PC-3 (cell line): ENCODE measurements around the gene TAC1. TPM values are rescaled to one million over a fixed set of nuclear protein-coding genes. Genes with fewer than 3 reads are reported as not detected.

ENCODE experiments used
- ATAC-seq: fragments of 200-7000 bp; cut with Tn5 transposase; 2 replicates; pipeline ENCODE4 v1.9.1; 2020; ENCODE audit warnings: mild to moderate bottlenecking, moderate library complexity
- BruUV-seq: library from RNA; stranded (reverse); fragments of 400-500 nt; replicated peaks from 2 replicates; lab custom pipeline; 2021; lab: Mats Ljungman, UMichigan
- CTCF ChIA-PET: fragments of 300-600 bp; sonication (Branson Sonifier 250); formaldehyde crosslinking; loops from one replicate; lab custom pipeline; 2022; ENCODE audit warnings: antibody characterized with exemption; lab: Charles Lee
- POLR2A ChIA-PET: fragments of 300-600 bp; sonication (Branson Sonifier 250); formaldehyde crosslinking; loops from one replicate; lab custom pipeline; 2022; ENCODE audit warnings: antibody characterized with exemption; ENCODE audit not compliant: unreplicated experiment; lab: Charles Lee
- DNase-seq: peaks from one replicate; pipeline ENCODE4 v3.0.0-alpha.2; 2015
- H2AFZ ChIP-seq: fragments of 300-600 bp; sonication (generic); 2 replicates; pipeline ENCODE4 v1.6.0; 2016; ENCODE audit warnings: antibody characterized with exemption, low read length
- H3F3A ChIP-seq: fragments of 300-600 bp; sonication (generic); one replicate; pipeline ENCODE4 v1.6.0; 2017; ENCODE audit warnings: antibody characterized with exemption, low read length, control low read depth, mild to moderate bottlenecking; ENCODE audit not compliant: unreplicated experiment
- H3K27ac ChIP-seq: fragments of 300-600 bp; sonication (generic); 2 replicates; pipeline ENCODE4 v1.5.1; 2016; ENCODE audit warnings: mild to moderate bottlenecking, low read length
- H3K27me3 ChIP-seq: fragments of 300-600 bp; sonication (generic); 2 replicates; pipeline ENCODE4 v1.6.1; 2016; ENCODE audit warnings: low read length, mixed read lengths
- H3K36me3 ChIP-seq: fragments of 300-600 bp; sonication (generic); 2 replicates; pipeline ENCODE4 v1.6.1; 2016; ENCODE audit warnings: low read depth, mixed run types, low read length, mixed read lengths
- H3K4me1 ChIP-seq: fragments of 300-600 bp; sonication (generic); 2 replicates; pipeline ENCODE4 v1.5.1; 2016; ENCODE audit warnings: low read length; ENCODE audit not compliant: insufficient read depth
- H3K4me2 ChIP-seq: fragments of 300-600 bp; sonication (generic); 2 replicates; pipeline ENCODE4 v1.6.0; 2016; ENCODE audit warnings: low read length
- H3K4me3 ChIP-seq: fragments of 300-600 bp; sonication (generic); 2 replicates; pipeline ENCODE4 v1.5.1; 2016; ENCODE audit warnings: mild to moderate bottlenecking, low read length, mixed read lengths
- H3K79me2 ChIP-seq: fragments of 300-600 bp; sonication (generic); 2 replicates; pipeline ENCODE4 v1.6.1; 2017; ENCODE audit warnings: low read length, mixed read lengths
- H3K9ac ChIP-seq: fragments of 300-600 bp; sonication (generic); 2 replicates; pipeline ENCODE4 v1.6.0; 2016; ENCODE audit warnings: mild to moderate bottlenecking, low read length
- H3K9me2 ChIP-seq: fragments of 300-600 bp; sonication (generic); replicated peaks from 2 replicates; pipeline ENCODE4 v1.6.1; 2016; ENCODE audit warnings: mixed run types, low read length, mixed read lengths
- H3K9me3 ChIP-seq: fragments of 300-600 bp; sonication (generic); 2 replicates; pipeline ENCODE4 v1.6.1; 2016; ENCODE audit warnings: low read length, mixed read lengths
- H4K20me1 ChIP-seq: fragments of 300-600 bp; sonication (generic); 2 replicates; pipeline ENCODE4 v1.6.1; 2016; ENCODE audit warnings: low read length, mixed read lengths
- EZH2 ChIP-seq: fragments of 300-600 bp; sonication (generic); IDR thresholded peaks from one replicate; pipeline ENCODE4 v1.6.1; 2017; ENCODE audit warnings: antibody characterized with exemption, mild to moderate bottlenecking, low read length; ENCODE audit not compliant: unreplicated experiment
- EZH2phosphoT487 ChIP-seq: fragments of 300-600 bp; sonication (generic); IDR thresholded peaks from 2 replicates; pipeline ENCODE4 v1.6.1; 2018; ENCODE audit warnings: mild to moderate bottlenecking, antibody characterized with exemption, low read length, borderline replicate concordance
- intact Hi-C: fragments of 100-400 bp; cut with micrococcal nuclease; formaldehyde crosslinking; loops from 2 replicates; pipeline ENCODE4 v1.9.0; 2023
- total RNA-seq: library from RNA; depleted of rRNA; stranded (reverse); fragments of >200 nt; gene quantifications from 2 replicates; pipeline ENCODE4 v1.2.3, GENCODE V29; 2014
- TF ChIP-seq, protein P1 (sequence below): fragments of 300-600 bp; sonication (generic); conservative IDR thresholded peaks from 2 replicates; pipeline ENCODE4 v1.5.1; 2017; ENCODE audit warnings: antibody characterized with exemption, low read depth, mild to moderate bottlenecking, low read length

Gene TAC1
- total RNA-seq, 1 experiment from 2014 or later: not detected

DNA sequence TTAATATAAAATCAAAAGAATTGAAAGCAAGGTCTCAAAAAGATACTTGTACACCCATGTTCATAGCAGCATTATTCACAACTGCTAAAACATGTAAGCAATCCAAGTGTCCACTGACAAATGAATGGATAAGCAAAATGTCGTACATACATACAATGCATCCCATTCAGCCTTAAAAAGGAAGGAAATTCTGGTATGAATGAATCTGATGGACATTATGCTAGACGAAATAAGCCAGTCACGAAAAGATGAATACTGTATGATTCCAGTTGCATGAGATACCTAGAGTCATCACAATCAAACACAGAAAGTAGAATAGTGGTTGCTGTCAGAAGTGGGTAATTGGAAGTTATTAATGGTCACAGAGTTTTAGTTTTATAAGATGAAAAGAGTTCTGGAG lies 9.5 kb upstream of the TAC1 start:
- Histone ChIP-seq H3K79me2 (no peaks in the 10 kb centered on the region), H3K4me3 (no peak overlapping the region), H3K27me3 (peaks cover under 1% of the 10 kb centered on the region), H3K4me2 (no peak overlapping the region), H3K9ac (no peak overlapping the region), H3K9me2 (no peaks in the 10 kb centered on the region), H2AFZ (no peak overlapping the region), H3K4me1 (no peaks in the 10 kb centered on the region), H4K20me1 (no peaks in the 10 kb centered on the region), H3K27ac (no peak overlapping the region), H3K9me3 (no peaks in the 10 kb centered on the region), H3K36me3 (no peaks in the 10 kb centered on the region), H3F3A (no peaks in the 10 kb centered on the region)
- intact Hi-C loops: no loop called here
- TF ChIP-seq, protein P1, sequence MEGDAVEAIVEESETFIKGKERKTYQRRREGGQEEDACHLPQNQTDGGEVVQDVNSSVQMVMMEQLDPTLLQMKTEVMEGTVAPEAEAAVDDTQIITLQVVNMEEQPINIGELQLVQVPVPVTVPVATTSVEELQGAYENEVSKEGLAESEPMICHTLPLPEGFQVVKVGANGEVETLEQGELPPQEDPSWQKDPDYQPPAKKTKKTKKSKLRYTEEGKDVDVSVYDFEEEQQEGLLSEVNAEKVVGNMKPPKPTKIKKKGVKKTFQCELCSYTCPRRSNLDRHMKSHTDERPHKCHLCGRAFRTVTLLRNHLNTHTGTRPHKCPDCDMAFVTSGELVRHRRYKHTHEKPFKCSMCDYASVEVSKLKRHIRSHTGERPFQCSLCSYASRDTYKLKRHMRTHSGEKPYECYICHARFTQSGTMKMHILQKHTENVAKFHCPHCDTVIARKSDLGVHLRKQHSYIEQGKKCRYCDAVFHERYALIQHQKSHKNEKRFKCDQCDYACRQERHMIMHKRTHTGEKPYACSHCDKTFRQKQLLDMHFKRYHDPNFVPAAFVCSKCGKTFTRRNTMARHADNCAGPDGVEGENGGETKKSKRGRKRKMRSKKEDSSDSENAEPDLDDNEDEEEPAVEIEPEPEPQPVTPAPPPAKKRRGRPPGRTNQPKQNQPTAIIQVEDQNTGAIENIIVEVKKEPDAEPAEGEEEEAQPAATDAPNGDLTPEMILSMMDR: no peak
- TF ChIP-seq EZH2phosphoT487 (no peak), EZH2 (no peak)
- no TSS peak for BruUV-seq
- ATAC-seq: no peak
- POLR2A ChIA-PET: no interaction called here
- CTCF ChIA-PET: no interaction called here
- no peak for DNase-seq

DNA sequence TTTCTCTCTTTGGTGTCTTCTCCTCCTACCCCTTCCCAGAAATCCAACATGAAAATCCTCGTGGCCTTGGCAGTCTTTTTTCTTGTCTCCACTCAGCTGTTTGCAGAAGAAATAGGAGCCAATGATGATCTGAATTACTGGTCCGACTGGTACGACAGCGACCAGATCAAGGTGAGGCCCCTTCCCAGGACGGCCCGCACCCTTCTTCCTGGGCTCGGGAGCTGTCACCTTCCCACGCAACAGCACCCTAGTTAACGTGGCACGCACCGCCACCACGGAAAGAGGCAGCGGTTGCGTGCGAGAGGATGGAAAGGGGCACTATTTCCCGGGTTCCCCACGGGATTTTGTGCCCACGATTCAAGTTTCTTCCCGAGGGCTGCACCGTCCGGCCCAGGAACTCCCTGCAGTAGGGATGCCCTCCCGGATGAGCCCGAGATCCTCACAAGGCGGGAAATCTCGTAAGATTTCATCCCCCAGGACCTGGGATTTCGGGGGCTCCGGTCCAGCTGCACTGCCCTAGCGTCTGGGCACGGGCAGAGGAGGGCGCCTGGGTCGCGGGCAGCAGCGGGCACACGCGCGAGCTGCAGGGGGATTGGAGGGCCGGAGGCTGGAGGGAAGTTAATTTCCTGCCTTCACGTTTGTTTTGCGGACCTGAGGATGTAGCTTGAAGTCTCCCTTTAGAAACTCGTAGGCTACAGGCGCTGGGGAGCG lies 834 bp downstream of the TAC1 start:
- POLR2A ChIA-PET: no interaction called here
- H3K9me3 ChIP-seq: no peaks in the 10 kb centered on the region
- no peaks in the 10 kb centered on the region for H3K79me2 ChIP-seq
- no peak overlapping the region for H3K4me3 ChIP-seq
- H2AFZ ChIP-seq: no peak overlapping the region
- H3K4me2 ChIP-seq: no peak overlapping the region
- BruUV-seq: no TSS peak
- CTCF ChIA-PET: no interaction called here
- H3K4me1 ChIP-seq: no peaks in the 10 kb centered on the region
- no peaks in the 10 kb centered on the region for H3K9me2 ChIP-seq
- H3K9ac ChIP-seq: no peak overlapping the region
- H3K36me3 ChIP-seq: no peaks in the 10 kb centered on the region
- peaks cover 76% of the 10 kb centered on the region for H3K27me3 ChIP-seq
- H4K20me1 ChIP-seq: no peaks in the 10 kb centered on the region
- intact Hi-C loops: no loop called here
- no peak overlapping the region for H3K27ac ChIP-seq
- no peak for DNase-seq
- no peaks in the 10 kb centered on the region for H3F3A ChIP-seq
- TF ChIP-seq EZH2phosphoT487 (no peak), EZH2 (no peak)
- TF ChIP-seq, protein P1: no peak
- no peak for ATAC-seq
